Testis (tissue), 2 donors: ENCODE results near the gene BNC2.

Experiments used
- POLR2A ChIP-seq: fragments of 450-650 bp; IDR thresholded peaks from one replicate; pipeline ENCODE4 v1.6.1; 2017; ENCODE audit warnings: antibody characterized with exemption, mild to moderate bottlenecking, moderate library complexity
- TF ChIP-seq, protein P1 (sequence below), 3 experiments: fragments of 450-650 bp in 2 of 3; fragments of 200-600 bp in 1 of 3; sonication (generic) in 1 of 3; IDR thresholded peaks; one replicate each; pipeline ENCODE4 v1.5.1; 2016 to 2019; ENCODE audit warnings: antibody characterized with exemption in 3 of 3, mild to moderate bottlenecking in 2 of 3, moderate library complexity in 1 of 3

- TF ChIP-seq, protein P1, sequence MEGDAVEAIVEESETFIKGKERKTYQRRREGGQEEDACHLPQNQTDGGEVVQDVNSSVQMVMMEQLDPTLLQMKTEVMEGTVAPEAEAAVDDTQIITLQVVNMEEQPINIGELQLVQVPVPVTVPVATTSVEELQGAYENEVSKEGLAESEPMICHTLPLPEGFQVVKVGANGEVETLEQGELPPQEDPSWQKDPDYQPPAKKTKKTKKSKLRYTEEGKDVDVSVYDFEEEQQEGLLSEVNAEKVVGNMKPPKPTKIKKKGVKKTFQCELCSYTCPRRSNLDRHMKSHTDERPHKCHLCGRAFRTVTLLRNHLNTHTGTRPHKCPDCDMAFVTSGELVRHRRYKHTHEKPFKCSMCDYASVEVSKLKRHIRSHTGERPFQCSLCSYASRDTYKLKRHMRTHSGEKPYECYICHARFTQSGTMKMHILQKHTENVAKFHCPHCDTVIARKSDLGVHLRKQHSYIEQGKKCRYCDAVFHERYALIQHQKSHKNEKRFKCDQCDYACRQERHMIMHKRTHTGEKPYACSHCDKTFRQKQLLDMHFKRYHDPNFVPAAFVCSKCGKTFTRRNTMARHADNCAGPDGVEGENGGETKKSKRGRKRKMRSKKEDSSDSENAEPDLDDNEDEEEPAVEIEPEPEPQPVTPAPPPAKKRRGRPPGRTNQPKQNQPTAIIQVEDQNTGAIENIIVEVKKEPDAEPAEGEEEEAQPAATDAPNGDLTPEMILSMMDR (IDR thresholded peaks at IDR 0.05), result no peak
- no peak for TF ChIP-seq POLR2A
These were observed 368.7 kb downstream of the BNC2 start for GRCh38 chr9:16501726-16502125.
